LNCAP (cell line): Measurements from ENCODE around the gene NAP1L5.

Experiments used
- TF ChIP-seq, protein P1 (sequence below): fragments of 450-650 bp; IDR thresholded peaks from 2 replicates; pipeline ENCODE4 v1.5.1; 2017; ENCODE audit warnings: mild to moderate bottlenecking

NAP1L5 gene, protein sequence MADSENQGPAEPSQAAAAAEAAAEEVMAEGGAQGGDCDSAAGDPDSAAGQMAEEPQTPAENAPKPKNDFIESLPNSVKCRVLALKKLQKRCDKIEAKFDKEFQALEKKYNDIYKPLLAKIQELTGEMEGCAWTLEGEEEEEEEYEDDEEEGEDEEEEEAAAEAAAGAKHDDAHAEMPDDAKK

DNA sequence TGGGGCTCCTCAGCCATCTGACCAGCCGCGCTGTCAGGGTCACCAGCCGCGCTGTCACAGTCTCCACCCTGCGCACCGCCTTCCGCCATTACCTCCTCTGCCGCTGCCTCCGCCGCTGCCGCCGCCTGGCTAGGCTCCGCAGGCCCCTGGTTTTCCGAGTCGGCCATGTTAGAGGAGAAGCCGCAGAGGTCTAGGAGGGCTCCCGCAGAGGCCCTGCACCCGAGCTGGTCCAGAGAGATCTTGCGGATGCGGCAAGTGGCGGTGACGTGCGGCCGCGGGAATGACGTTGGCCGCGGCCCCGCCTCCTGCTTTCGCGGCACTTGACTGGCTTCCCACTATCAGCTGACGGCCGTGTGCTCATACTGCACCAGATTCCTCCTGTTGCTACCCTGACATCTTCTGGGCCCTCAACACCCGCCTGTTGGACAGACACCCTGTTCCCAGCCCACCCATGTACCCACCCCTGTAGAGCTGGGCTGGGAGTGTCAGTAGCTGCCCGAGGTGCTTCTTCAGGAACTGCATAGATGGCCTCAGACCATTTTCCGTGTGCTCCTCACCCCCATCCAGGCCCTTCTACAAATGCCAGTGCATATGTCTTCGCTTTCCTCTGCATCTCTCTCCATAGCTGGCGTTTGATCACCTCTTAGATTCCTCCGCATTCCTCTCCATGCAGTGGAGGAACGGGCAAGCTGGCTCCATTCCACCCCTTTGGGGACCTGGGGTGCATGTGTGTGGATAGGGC is at the start of gene NAP1L5:
Gene NAP1L5 (minus strand): TSS at position 242 of the 742 bp plus-strand sequence. CDS start 75 bp downstream, at position 167.
- TF ChIP-seq, protein P1, sequence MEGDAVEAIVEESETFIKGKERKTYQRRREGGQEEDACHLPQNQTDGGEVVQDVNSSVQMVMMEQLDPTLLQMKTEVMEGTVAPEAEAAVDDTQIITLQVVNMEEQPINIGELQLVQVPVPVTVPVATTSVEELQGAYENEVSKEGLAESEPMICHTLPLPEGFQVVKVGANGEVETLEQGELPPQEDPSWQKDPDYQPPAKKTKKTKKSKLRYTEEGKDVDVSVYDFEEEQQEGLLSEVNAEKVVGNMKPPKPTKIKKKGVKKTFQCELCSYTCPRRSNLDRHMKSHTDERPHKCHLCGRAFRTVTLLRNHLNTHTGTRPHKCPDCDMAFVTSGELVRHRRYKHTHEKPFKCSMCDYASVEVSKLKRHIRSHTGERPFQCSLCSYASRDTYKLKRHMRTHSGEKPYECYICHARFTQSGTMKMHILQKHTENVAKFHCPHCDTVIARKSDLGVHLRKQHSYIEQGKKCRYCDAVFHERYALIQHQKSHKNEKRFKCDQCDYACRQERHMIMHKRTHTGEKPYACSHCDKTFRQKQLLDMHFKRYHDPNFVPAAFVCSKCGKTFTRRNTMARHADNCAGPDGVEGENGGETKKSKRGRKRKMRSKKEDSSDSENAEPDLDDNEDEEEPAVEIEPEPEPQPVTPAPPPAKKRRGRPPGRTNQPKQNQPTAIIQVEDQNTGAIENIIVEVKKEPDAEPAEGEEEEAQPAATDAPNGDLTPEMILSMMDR: no peak

DNA sequence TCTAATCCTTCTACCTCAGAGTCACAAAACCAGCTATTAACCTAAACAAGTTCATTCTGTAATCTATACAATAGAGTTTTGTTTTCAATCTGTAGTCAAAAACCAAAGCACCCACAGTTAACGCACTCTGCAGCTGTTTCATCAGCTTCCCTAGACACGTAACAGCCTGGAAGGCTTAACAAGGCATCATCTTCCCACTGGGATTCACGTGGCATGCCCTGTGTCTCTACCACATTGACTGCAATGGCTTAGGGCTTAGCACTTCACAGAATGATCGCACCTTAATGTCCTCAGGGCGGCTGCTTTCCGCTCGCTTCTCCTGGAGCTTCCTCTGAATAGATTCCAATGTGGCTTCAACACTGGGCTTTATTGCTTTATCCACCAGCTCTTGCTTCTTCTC is 49.7 kb upstream of the NAP1L5 start:
- TF ChIP-seq, protein P1: no peak

DNA sequence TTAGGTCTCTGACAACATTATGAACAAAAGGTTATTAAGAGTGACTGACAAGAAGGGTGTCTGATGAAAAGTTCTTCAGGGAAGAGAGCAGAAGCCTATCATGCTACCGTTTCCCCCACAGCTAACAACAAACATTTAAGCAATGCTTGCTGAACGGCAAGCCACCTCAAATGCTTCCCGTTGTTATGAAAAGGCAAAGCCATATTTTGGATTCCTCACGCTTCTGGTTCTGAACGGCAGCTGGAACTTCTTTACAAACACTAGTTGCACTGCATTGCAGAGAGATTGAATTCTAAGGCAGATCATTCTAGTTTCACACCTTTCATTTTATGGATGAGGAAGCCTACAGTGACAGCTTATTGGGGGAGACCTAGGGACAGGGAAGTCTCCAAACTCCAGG is 48.6 kb upstream of the NAP1L5 start:
- TF ChIP-seq, protein P1: no peak

DNA sequence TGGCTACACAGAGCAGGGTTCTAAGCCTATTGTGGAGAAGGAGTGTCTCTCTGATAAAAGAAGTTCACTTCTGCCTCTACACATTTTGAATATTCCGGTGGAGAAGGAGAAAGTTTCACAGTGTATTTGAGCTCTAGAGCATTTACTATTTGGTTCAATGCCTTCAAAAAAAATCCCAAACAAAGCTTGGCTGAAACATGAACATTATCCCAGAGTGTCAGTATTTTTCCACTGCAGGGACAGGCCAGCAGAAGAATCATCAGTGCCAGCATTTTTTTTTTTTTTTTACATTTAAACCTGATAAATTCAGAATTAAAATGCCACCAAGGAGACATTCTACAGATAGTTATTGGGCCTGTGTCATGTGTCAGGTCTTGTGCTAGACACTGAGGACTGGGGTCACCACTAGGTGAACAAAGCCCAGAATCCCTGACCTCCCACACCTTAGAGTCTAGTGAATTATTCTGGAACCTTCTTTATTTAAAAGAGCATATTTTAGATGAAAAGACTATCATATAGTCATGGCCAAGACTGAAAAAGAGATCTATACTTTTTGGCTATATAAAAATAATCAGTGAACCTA is 48.0 kb upstream of the NAP1L5 start:
- TF ChIP-seq, protein P1: no peak

DNA sequence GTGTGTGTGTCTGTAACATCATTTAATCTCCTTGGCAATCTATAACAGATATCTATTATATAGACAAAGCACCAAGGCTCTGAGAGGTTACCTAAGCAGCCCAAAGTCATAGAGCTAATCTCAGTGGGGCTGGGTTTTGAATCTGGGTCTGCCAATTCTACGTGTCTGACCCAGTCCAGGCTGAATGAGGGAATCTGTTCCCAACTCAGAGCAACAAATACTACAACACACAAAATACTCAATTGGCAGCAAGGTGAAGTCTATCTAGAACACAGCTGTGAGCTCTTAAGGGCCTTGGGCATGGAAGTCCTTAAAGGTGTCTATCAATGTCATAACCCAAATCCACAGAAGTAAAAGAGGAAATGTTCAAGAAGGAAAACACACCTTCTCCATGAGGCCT is 47.5 kb upstream of the NAP1L5 start:
- TF ChIP-seq, protein P1: no peak

DNA sequence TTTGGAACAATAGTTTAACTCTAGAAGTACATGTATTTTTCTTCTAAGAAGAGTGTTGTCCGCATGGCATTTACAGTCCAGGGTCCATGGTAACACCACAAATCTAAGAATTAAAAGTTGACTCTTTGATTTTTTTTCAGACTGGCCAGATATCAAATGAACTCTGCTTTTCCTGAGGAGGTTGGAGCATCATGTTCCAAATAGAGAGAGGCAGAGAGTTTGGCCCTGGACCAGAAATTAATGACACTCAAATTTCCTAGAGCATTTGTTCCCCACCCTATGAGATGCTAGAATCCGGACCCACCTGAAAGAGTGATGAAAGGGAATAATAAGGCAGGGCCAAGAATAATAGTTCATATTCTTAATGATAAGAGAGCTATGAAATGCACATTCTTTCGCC is 47.0 kb upstream of the NAP1L5 start:
- TF ChIP-seq, protein P1: no peak

DNA sequence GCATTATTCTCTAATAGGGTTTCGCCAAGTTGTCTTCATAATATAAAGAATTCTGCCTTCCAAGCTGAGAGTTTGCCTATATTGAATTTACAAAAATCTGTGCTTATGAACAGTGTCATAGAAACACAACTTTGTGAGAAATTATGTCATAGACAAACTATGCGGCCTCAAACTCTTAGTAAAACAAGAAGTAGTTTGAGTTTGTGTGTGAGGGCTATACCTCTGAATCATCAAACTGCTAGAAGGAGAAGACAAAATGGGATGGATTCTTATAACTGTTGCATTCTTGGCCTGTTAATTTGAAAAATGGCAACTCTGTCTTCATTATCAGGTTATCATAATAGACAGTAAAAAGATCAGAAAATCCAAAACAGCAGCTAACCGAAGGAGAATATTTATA is 46.1 kb upstream of the NAP1L5 start:
- TF ChIP-seq, protein P1: no peak
